H9 (cell line): ENCODE measurements around the gene CD3D. TPM values are rescaled to one million over a fixed set of nuclear protein-coding genes. Genes with fewer than 3 reads are reported as not detected.

ENCODE experiments used
- DNase-seq: peaks from one replicate; pipeline ENCODE4 v3.0.0-alpha.2; 2017
- H2AFZ ChIP-seq: one replicate; pipeline ENCODE4 v1.6.1; 2013; ENCODE audit warnings: mild to moderate bottlenecking, low read length, control low read depth, moderate library complexity
- H2AK5ac ChIP-seq: 2 replicates; pipeline ENCODE4 v1.6.1; 2013; ENCODE audit warnings: low read length, control low read depth, mixed read lengths; ENCODE audit not compliant: insufficient read length
- H2BK120ac ChIP-seq: one replicate; pipeline ENCODE4 v1.6.1; 2013; ENCODE audit warnings: low read depth, mild to moderate bottlenecking, low read length, control low read depth, inconsistent platforms; ENCODE audit not compliant: poor library complexity, severe bottlenecking
- H2BK12ac ChIP-seq: 2 replicates; pipeline ENCODE4 v1.6.1; 2013; ENCODE audit warnings: low read length, control low read depth, mixed read lengths, low read depth; ENCODE audit not compliant: insufficient read length
- H2BK15ac ChIP-seq: 2 replicates; pipeline ENCODE4 v1.6.1; 2013; ENCODE audit warnings: low read depth, low read length, control low read depth
- H2BK20ac ChIP-seq: one replicate; pipeline ENCODE4 v1.6.1; 2013; ENCODE audit warnings: low read depth, mild to moderate bottlenecking, low read length, control low read depth, inconsistent platforms; ENCODE audit not compliant: poor library complexity, severe bottlenecking
- H2BK5ac ChIP-seq: 2 replicates; pipeline ENCODE4 v1.6.1; 2013; ENCODE audit warnings: low read length, control low read depth, mixed read lengths; ENCODE audit not compliant: insufficient read length
- H3K14ac ChIP-seq: 2 replicates; pipeline ENCODE4 v1.6.1; 2013; ENCODE audit warnings: low read length, control low read depth; ENCODE audit not compliant: insufficient read depth
- H3K18ac ChIP-seq: 2 replicates; pipeline ENCODE4 v1.6.1; 2013; ENCODE audit warnings: low read depth, mild to moderate bottlenecking, mixed read lengths, low read length, control low read depth; ENCODE audit not compliant: insufficient read length
- H3K23ac ChIP-seq: 2 replicates; pipeline ENCODE4 v1.6.1; 2013; ENCODE audit warnings: low read length, control low read depth, mixed read lengths, low read depth; ENCODE audit not compliant: insufficient read length
- H3K23me2 ChIP-seq: 2 replicates; pipeline ENCODE4 v1.6.1; 2013; ENCODE audit warnings: low read depth, mild to moderate bottlenecking, mixed read lengths, low read length, control low read depth; ENCODE audit not compliant: insufficient read length, poor library complexity, severe bottlenecking
- H3K27ac ChIP-seq: 2 replicates; pipeline ENCODE4 v1.5.1; 2013; ENCODE audit warnings: low read length, control low read depth, mixed read lengths, low read depth; ENCODE audit not compliant: insufficient read length
- H3K27me3 ChIP-seq: 2 replicates; pipeline ENCODE4 v1.6.1; 2013; ENCODE audit warnings: low read length, control low read depth, inconsistent platforms; ENCODE audit not compliant: insufficient read depth
- H3K4ac ChIP-seq: 2 replicates; pipeline ENCODE4 v1.6.1; 2013; ENCODE audit warnings: low read depth, mild to moderate bottlenecking, control low read depth, inconsistent platforms, low read length, moderate library complexity
- H3K4me1 ChIP-seq: 2 replicates; pipeline ENCODE4 v1.6.1; 2013; ENCODE audit warnings: low read length, control low read depth, inconsistent platforms; ENCODE audit not compliant: insufficient read depth
- H3K4me2 ChIP-seq: 2 replicates; pipeline ENCODE4 v1.6.1; 2013; ENCODE audit warnings: low read length, control low read depth, mixed read lengths; ENCODE audit not compliant: insufficient read length, insufficient read depth
- H3K56ac ChIP-seq: 2 replicates; pipeline ENCODE4 v1.6.1; 2013; ENCODE audit warnings: low read depth, mild to moderate bottlenecking, mixed read lengths, low read length, control low read depth; ENCODE audit not compliant: insufficient read length
- H3K79me1 ChIP-seq: 2 replicates; pipeline ENCODE4 v1.6.1; 2013; ENCODE audit warnings: low read depth, mild to moderate bottlenecking, moderate library complexity, low read length, control low read depth, inconsistent platforms; ENCODE audit not compliant: insufficient read depth, poor library complexity, severe bottlenecking
- H3K79me2 ChIP-seq: 2 replicates; pipeline ENCODE4 v1.6.1; 2013; ENCODE audit warnings: low read length, control low read depth, inconsistent platforms; ENCODE audit not compliant: insufficient read depth
- H3K9ac ChIP-seq: 2 replicates; pipeline ENCODE4 v1.6.1; 2013; ENCODE audit warnings: low read length, control low read depth, mixed read lengths; ENCODE audit not compliant: insufficient read length; ENCODE audit errors: extremely low read depth
- H3K9me3 ChIP-seq: one replicate; pipeline ENCODE4 v1.6.1; 2013; ENCODE audit warnings: low read depth, low read length, inconsistent platforms; ENCODE audit not compliant: control insufficient read depth
- H3T11ph ChIP-seq: one replicate; pipeline ENCODE4 v1.6.1; 2013; ENCODE audit warnings: mild to moderate bottlenecking, low read length, control low read depth, inconsistent platforms
- H4K20me1 ChIP-seq: one replicate; pipeline ENCODE4 v1.6.1; 2013; ENCODE audit not compliant: control insufficient read depth, insufficient read length, insufficient read depth
- H4K5ac ChIP-seq: 2 replicates; pipeline ENCODE4 v1.6.1; 2013; ENCODE audit warnings: low read depth, mild to moderate bottlenecking, mixed read lengths, low read length, control low read depth; ENCODE audit not compliant: insufficient read length
- H4K8ac ChIP-seq: replicated peaks from 2 replicates; pipeline ENCODE4 v1.6.1; 2013; ENCODE audit warnings: low read length, control low read depth, mixed read lengths, low read depth; ENCODE audit not compliant: insufficient read length
- H4K91ac ChIP-seq: 2 replicates; pipeline ENCODE4 v1.6.1; 2013; ENCODE audit warnings: low read depth, mild to moderate bottlenecking, moderate library complexity, mixed read lengths, low read length, control low read depth; ENCODE audit not compliant: insufficient read length
- H3K27ac Mint-ChIP-seq, 3 experiments: 2 replicates in 2 of 3; 3 replicates in 1 of 3; pipeline ENCODE4 v1.8.0; 2020 to 2021; ENCODE audit warnings: mixed read lengths in 3 of 3, mild to moderate bottlenecking in 1 of 3, moderate library complexity in 1 of 3
- H3K27me3 Mint-ChIP-seq: 2 replicates; pipeline ENCODE4 v1.8.0; 2021; ENCODE audit warnings: low read depth, mild to moderate bottlenecking, moderate library complexity, mixed read lengths
- H3K36me3 Mint-ChIP-seq, 3 experiments: 2 replicates in 2 of 3; 3 replicates in 1 of 3; pipeline ENCODE4 v1.8.0; 2020 to 2021; ENCODE audit warnings: low read depth in 3 of 3, mixed read lengths in 3 of 3; ENCODE audit not compliant: insufficient read depth in 1 of 3
- H3K4me1 Mint-ChIP-seq, 2 experiments: 2 replicates each; pipeline ENCODE4 v1.8.0; 2020; ENCODE audit warnings: mixed read lengths in 2 of 2
- H3K4me3 Mint-ChIP-seq, 2 experiments: 2 replicates in 1 of 2; 3 replicates in 1 of 2; pipeline ENCODE4 v1.8.0; 2020 to 2021; ENCODE audit warnings: mild to moderate bottlenecking in 2 of 2, mixed read lengths in 2 of 2, moderate library complexity in 1 of 2
- H3K9me3 Mint-ChIP-seq, 2 experiments: 2 replicates in 1 of 2; 3 replicates in 1 of 2; pipeline ENCODE4 v1.8.0; 2020; ENCODE audit warnings: mild to moderate bottlenecking in 2 of 2, mixed read lengths in 2 of 2, moderate library complexity in 1 of 2
- CTCF ChIP-seq: fragments of 200-600 bp; sonication (generic); conservative IDR thresholded peaks from 3 replicates; pipeline ENCODE4 v1.8.0; 2021; ENCODE audit warnings: antibody characterized with exemption, mild to moderate bottlenecking
- WGBS: extraction: QIAGEN DNeasy Blood & Tissue Kit; methylation state at CpG from one replicate; pipeline ENCODE4 v1.1.7; 2013; ENCODE audit warnings: missing lambda C conversion rate, low lambda C conversion rate, mixed read lengths; ENCODE audit not compliant: insufficient read length; ENCODE audit errors: extremely low coverage; 5-methylcytosine and 5-hydroxymethylcytosine counted together
- total RNA-seq: library from RNA; stranded (reverse); gene quantifications from 2 replicates; pipeline ENCODE4 v1.2.1, GENCODE V29; 2021

Gene CD3D
- total RNA-seq, 1 experiment from 2014 or later = not detected

- Histone ChIP-seq H2BK12ac (no peak overlapping the region), H2BK20ac (no peak overlapping the region), H3K4me1 (no peaks in the 10 kb centered on the region), H3K27me3 (no peaks in the 10 kb centered on the region), H3K14ac (no peak overlapping the region), H3K4me2 (no peak overlapping the region), H4K20me1 (no peaks in the 10 kb centered on the region), H2AK5ac (no peak overlapping the region), H4K5ac (no peak overlapping the region), H3K27ac (no peak overlapping the region), H3K23me2 (no peaks in the 10 kb centered on the region), H4K8ac (no peak overlapping the region), H3K23ac (no peak overlapping the region), H2BK120ac (no peak overlapping the region), H3K56ac (no peak overlapping the region), H4K91ac (no peak overlapping the region), H3K79me1 (no peaks in the 10 kb centered on the region), H3K18ac (no peak overlapping the region), H3K79me2 (no peaks in the 10 kb centered on the region), H3K9me3 (no peaks in the 10 kb centered on the region), H3K9ac (no peak overlapping the region), H2AFZ (no peak overlapping the region), H3K4ac (no peak overlapping the region), H2BK5ac (no peak overlapping the region), H2BK15ac (no peak overlapping the region), H3T11ph (no peak overlapping the region)
- WGBS = no CpG with 5 or more reads among the region's 5 CpGs
- Mint-ChIP-seq H3K9me3 (no peaks in the 10 kb centered on the region), H3K27ac (no peak overlapping the region), H3K4me1 (peaks cover 2 to 3% of the 10 kb centered on the region in 2 experiments; a peak in 1 of 4 replicates), H3K4me3 (no peak overlapping the region), H3K27me3 (peaks cover 51% of the 10 kb centered on the region), H3K36me3 (no peaks in the 10 kb centered on the region)
- no peak for DNase-seq
- no peak for TF ChIP-seq CTCF
These were observed 553 bp downstream of the CD3D start for GRCh38 chr11:118341815-118342489.
